Spleen (tissue), 7 donors: ENCODE data around the gene CEP68.

Experiments used
- POLR2A ChIP-seq, 3 donors: fragments of 450-650 bp; IDR thresholded peaks; one replicate each; pipeline ENCODE4 v1.5.1; 2017; ENCODE audit warnings: antibody characterized with exemption in 3 of 3, mild to moderate bottlenecking in 1 of 3
- TF ChIP-seq, protein P1 (sequence below), 11 experiments: fragments of 200-600 bp in 7 of 11; fragments of 450-650 bp in 4 of 11; sonication (generic) in 4 of 11; IDR thresholded peaks in 8 of 11; conservative IDR thresholded peaks in 3 of 11; 1 replicate in 7 of 11; 2 replicates in 4 of 11; pipeline versions ENCODE4 v1.4.0 to v1.8.0; 2016 to 2021; ENCODE audit warnings: antibody characterized with exemption in 11 of 11, inconsistent platforms in 4 of 11, mild to moderate bottlenecking in 1 of 11
- donor health status: DM: no; HTN: no; CAD: no; lungs with moderate emphysema.
- donor health status: DM: no; HTN: no; CAD: no.
- donor health status: DM: no; HTN: no; CAD: no.

GRCh38 chr2:65097844-65098243 is 41.6 kb downstream of the CEP68 start:
- TF ChIP-seq, protein P1, sequence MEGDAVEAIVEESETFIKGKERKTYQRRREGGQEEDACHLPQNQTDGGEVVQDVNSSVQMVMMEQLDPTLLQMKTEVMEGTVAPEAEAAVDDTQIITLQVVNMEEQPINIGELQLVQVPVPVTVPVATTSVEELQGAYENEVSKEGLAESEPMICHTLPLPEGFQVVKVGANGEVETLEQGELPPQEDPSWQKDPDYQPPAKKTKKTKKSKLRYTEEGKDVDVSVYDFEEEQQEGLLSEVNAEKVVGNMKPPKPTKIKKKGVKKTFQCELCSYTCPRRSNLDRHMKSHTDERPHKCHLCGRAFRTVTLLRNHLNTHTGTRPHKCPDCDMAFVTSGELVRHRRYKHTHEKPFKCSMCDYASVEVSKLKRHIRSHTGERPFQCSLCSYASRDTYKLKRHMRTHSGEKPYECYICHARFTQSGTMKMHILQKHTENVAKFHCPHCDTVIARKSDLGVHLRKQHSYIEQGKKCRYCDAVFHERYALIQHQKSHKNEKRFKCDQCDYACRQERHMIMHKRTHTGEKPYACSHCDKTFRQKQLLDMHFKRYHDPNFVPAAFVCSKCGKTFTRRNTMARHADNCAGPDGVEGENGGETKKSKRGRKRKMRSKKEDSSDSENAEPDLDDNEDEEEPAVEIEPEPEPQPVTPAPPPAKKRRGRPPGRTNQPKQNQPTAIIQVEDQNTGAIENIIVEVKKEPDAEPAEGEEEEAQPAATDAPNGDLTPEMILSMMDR (IDR thresholded peaks at IDR 0.05 in 8 of 11, conservative IDR thresholded peaks at IDR 0.05 in 3 of 11) = no peak
- TF ChIP-seq POLR2A (IDR thresholded peaks at IDR 0.05) = no peak
